Measurements from ENCODE around the gene MSANTD3. TPM values are rescaled to one million over a fixed set of nuclear protein-coding genes. Genes with fewer than 3 reads are reported as not detected.

MSANTD3 gene
- total RNA-seq, 2 donors from 2014 or later, result 15.9 to 18.3 TPM

DNA sequence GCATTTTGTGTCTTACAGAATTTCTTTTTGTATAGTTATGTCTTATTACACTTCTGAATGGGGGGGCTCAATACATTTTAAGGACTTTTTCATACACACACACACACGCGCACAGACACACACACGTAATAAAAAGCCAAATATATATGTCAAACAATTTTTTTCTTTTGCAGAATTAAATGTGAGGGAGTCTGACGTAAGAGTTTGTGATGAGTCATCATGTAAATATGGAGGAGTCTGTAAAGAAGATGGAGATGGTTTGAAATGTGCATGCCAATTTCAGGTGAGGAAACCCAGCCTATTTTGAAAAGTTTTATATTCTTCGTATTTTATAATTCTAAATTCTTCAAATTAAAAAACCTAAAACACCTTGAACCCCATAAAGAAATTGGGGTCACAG is 71.6 kb downstream of the MSANTD3 start:
- H3K4me3 ChIP-seq, result no peak overlapping the region
- DNase-seq (ENCODE audit: low spot score) (no peak), ATAC-seq (ENCODE audit: insufficient number of reproducible peaks, low FRiP score, low read depth) (no peak)
- H3K9me3 ChIP-seq, result no peaks in the 10 kb centered on the region
- H3K27me3 ChIP-seq (replicated peaks; ENCODE audit: insufficient read depth), result no peaks in the 10 kb centered on the region
- no peaks in the 10 kb centered on the region for H3K36me3 ChIP-seq
- no peaks in the 10 kb centered on the region for H3K4me1 ChIP-seq (ENCODE audit: control insufficient read depth in 1 of 2, low read depth in 2 of 2)
- no peak for TF ChIP-seq CTCF (IDR thresholded peaks at IDR 0.05)
- H3K27ac ChIP-seq, result no peak overlapping the region

DNA sequence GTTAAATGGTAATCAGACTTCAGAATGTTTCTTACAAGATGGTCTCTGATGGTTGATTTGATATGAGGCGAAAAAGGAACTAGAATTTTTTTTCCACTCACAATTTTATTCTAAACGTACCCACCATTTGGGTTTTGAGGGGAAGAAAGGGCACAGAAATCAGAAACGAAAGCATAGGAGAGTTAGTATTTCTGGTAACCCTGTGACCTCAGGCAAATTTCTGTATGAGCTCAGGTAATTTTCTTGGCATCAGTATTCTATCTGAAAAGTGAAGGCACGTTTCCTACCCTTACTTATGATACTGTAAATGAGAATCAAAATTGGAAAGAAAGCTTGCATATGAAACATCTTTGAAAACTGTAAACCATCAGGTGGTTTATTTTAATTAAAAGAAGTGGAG is 72.5 kb downstream of the MSANTD3 start:
- DNase-seq (ENCODE audit: low spot score) (no peak), ATAC-seq (ENCODE audit: insufficient number of reproducible peaks, low FRiP score, low read depth) (no peak)
- H3K36me3 ChIP-seq, result no peaks in the 10 kb centered on the region
- H3K4me1 ChIP-seq (ENCODE audit: control insufficient read depth in 1 of 2, low read depth in 2 of 2), result no peaks in the 10 kb centered on the region
- no peaks in the 10 kb centered on the region for H3K27me3 ChIP-seq (replicated peaks; ENCODE audit: insufficient read depth)
- TF ChIP-seq CTCF (IDR thresholded peaks at IDR 0.05), result no peak
- H3K9me3 ChIP-seq, result no peaks in the 10 kb centered on the region
- no peak overlapping the region for H3K27ac ChIP-seq
- no peak overlapping the region for H3K4me3 ChIP-seq

GRCh38 chr9:100499866-100500265 is 72.9 kb downstream of the MSANTD3 start:
- H3K27me3 ChIP-seq (replicated peaks; ENCODE audit: insufficient read depth), result no peaks in the 10 kb centered on the region
- H3K4me3 ChIP-seq, result no peak overlapping the region
- no peak for TF ChIP-seq CTCF (IDR thresholded peaks at IDR 0.05)
- H3K36me3 ChIP-seq, result no peaks in the 10 kb centered on the region
- H3K4me1 ChIP-seq (ENCODE audit: control insufficient read depth in 1 of 2, low read depth in 2 of 2), result no peaks in the 10 kb centered on the region
- DNase-seq (ENCODE audit: low spot score), result no peak
- H3K9me3 ChIP-seq, result no peaks in the 10 kb centered on the region
- no peak for ATAC-seq (ENCODE audit: insufficient number of reproducible peaks, low FRiP score, low read depth)
- no peak overlapping the region for H3K27ac ChIP-seq

Other genes starting within 250 kb of the MSANTD3 start
- 10 to 100 TPM in 1 of 2 donors, 1 to 10 TPM in 1; 9.6 to 18.0 TPM for gene TEX10, start 74.2 kb upstream of the MSANTD3 start, total RNA-seq
- not detected for gene TMEFF1, start 46.0 kb downstream of the MSANTD3 start, total RNA-seq
- gene CAVIN4, start 150.9 kb downstream of the MSANTD3 start, total RNA-seq, result under 1 TPM; 0.21 to 0.27 TPM